ENCODE data around the gene IRF5.
"Not testable (repeated sequence)": the region's sequence is repeated elsewhere in the genome, so short reads cannot be mapped to it uniquely, and the experiment has no call there.

Gene IRF5

DNA sequence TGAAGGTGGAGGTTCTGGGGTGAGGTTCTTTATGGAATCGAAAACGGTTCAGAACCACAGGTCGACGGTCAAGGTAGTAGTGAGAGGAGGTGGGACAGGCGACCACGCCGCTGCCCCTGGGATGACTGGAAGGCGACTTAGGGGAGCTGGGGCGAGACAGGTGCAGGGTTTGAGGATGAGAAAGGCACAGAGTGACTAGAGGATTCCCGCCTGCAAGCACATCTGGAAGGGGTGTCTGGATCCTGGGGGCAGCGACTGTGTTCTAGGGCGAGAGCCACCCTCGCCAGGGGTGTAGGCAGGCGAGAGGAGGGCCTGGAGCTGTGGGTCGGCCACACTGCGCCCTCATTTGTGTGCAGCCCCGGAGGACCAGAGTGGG lies 468 bp upstream of the IRF5 start:
- DNase-seq (ENCODE audit: insufficient read length, low spot score) (no peak), FAIRE-seq (no peak)

DNA sequence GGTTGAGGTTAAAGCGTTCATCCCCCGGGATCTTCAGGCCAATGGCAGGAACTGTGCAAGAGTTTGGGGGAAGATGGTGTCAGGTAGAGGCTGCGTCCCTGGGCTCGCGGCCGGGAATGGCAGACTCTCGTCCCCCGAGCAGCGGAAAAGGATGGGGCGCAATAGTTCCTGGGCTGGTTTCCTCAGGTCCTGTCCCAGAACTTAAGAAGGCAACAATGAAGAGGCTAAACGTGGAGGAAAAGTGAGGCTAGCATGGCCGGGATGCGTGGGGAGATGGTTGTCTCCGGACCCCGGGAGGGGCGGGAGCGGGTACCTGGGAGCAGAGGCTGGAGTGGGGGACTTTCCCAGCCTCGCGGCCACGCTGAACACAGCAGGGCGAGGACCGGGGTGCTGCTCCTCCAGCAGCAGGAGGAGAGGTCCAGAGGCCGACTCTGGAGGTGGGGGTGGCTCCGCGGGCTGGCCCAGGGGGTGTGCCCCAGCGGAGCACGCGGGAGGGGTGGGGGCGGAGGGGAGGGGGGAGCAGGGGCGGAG lies 882 bp downstream of the IRF5 start:
- no peak for DNase-seq (ENCODE audit: insufficient read length, low spot score)
- no peak for FAIRE-seq

DNA sequence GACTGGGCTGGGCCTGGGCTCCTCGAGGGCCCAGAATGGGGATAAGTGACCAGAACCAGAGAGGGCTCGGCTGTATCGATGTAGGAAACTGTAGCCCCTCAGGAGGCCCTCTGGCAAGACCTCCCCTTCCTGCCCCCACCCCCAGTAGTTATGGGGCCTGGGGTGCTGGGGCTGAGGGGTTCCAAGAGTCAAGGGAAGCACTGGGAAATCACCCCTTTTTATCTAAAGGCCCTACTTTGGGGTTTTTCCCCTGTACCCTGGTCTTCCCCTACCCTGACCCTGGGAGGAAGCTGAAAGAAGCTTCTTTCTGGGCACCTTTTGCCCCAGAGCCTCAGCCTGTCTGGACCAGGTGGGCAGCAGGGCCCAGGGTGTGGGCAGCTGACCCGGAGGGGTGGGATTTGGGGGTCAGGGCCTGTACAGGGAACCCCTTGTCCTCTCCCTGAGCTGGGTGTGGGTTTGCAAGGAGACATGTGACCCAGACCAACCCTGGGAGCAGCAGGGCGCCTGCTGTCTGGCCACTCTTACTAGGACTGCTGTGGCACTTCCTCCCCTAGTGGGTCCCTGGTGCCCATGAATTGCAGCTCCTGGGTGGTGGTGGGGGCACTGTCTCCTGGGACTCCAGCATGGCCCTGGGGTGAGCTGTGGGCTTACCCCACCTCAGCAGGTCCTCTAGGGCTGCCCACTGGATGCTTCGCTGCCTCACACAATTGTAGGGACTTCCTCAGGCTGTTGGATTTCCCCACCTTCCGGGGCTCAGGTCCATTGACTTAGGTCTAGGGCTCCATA lies 1.5 kb downstream of the IRF5 start:
- FAIRE-seq = no peak
- DNase-seq (ENCODE audit: insufficient read length, low spot score) = no peak

DNA sequence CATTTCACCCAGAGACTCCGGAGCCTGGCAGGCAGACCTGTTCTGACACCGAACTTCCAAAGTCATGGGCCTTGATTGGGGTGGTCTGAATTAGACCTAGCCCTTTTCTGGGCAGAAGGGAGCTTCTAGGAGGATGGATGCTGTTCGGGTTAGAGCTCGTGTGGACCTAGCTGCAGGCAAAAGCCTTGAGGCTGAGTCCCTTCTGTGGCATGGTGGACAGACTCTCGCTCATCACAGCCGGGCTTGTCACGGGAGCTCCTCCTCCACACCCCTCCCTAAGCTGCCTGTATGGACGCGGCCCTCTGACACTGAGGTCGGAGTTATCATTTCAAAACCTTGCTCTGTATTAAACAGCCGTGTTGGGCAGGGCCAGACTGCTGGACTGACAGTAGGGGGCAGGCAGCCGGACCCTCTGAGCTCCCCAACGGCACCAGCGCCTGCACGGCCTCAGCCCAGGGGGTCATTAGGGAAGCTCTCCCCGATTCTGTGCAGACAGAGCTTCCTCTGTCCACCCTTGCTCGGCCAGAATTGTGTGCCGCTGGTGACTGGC lies 2.2 kb downstream of the IRF5 start:
- FAIRE-seq (no peak), DNase-seq (ENCODE audit: insufficient read length, low spot score) (no peak)

DNA sequence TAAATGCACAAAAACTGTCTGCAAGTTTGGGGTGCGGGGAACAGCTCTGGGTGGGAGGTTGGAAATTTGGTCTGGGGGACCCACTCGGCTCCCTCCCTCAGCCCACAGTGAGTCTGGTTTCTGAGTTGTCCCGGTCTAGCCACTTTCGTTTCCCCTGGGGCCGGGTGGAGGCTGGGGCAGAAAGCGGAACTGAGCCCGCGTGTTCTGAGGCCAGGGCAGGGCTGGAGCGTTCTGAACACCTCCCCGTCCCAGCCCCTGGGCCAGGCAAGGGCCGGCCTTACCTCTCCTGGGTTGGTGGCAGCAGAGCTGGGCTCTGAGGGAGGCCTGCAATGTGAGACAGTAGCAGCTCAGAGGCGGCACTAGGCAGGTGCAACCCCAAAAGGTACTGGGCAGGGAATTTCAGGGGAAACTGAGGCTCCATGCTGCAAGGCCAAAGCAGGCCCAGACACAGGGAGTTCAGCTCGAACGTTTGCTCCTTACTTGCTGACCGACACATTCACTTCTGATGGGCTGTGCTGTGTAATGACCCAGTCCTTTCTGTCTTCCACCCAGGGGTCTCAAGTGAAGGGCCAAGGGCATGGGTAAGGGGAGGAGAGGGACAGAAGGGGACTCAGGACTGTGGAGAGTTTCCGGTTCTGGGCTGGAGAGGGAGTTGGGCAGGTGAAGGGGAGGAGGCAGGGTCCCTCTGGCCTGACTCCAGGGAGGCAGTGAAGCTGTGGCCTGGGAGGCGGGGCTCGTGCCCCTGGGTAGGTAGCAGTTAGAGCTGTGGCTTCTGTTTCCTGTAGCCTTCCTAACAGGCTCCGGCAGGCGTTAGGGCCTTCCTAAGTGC lies 3.0 kb downstream of the IRF5 start:
- FAIRE-seq (no peak), DNase-seq (ENCODE audit: insufficient read length, low spot score) (no peak)

DNA sequence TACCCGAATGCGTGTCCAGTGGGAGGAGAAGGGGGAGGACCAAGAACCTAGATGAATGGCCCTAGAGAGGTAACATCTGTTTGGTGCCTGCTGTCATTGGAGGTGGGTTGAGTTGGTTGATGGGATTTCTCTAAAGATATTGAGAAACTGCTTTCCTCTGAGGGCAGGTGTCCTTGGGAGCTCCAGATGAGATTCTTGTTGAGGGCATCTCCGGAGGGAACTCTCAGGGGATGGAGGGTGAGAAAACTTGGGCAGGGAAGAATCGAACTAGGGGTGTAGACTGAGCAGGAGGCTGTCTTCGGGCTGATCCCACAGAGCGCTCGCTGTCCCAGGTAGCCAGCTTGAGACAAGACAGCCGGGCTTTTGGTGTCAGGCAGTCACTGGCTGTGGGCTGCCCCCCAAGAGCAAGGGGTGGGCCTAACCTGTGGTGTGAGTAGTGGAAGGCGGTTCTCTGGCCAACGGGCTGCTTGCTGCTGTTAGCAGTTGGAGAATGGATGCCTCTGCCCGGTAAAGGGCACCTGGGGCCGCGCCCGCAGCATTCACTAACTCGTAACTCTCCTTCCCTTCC lies 3.7 kb downstream of the IRF5 start:
- FAIRE-seq = no peak

DNA sequence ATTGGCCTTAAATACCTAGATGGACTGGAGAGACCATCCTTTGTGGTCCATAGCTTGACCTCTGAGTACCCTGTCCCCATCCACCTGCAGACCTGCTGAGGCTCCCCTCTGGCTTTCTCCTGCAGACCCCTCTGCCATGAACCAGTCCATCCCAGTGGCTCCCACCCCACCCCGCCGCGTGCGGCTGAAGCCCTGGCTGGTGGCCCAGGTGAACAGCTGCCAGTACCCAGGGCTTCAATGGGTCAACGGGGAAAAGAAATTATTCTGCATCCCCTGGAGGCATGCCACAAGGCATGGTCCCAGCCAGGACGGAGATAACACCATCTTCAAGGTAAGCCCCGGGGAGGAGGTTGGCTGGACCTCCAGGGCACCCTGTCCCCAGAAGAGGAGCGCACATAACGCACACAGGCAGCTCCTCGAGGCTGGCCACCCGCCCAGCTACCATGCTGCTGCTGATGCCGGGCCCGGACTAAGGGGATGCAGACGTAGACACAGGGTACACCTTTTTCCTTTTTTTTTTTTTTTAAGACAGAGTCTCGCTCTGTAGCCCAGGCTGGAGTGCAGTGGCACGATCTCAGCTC lies 4.3 kb downstream of the IRF5 start:
- FAIRE-seq (no peak), DNase-seq (ENCODE audit: insufficient read length, low spot score) (no peak)

More for the DNA sequence above, 3.7 kb downstream of the IRF5 start:
- DNase-seq (ENCODE audit: insufficient read length, low spot score) = no peak

DNA sequence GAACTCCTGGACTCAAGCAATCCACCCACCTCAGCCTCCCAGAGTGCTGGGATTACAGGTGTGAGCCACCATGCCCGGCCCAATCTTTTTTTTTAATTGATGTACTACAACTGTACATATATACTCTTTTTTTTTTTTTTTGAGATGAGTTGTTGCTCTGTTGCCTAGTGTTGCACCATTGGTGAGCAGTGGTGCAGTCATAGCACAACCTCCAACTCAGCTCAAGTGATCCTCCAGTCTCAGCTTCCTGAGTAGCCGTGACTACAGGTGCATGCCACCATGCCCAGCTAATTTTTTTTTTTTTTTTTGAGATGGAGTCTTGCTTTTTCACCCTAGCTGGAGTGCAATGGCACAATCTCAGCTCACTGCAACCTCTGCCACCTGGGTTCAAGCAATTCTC lies 5.5 kb downstream of the IRF5 start:
- FAIRE-seq = not testable (repeated sequence)

DNA sequence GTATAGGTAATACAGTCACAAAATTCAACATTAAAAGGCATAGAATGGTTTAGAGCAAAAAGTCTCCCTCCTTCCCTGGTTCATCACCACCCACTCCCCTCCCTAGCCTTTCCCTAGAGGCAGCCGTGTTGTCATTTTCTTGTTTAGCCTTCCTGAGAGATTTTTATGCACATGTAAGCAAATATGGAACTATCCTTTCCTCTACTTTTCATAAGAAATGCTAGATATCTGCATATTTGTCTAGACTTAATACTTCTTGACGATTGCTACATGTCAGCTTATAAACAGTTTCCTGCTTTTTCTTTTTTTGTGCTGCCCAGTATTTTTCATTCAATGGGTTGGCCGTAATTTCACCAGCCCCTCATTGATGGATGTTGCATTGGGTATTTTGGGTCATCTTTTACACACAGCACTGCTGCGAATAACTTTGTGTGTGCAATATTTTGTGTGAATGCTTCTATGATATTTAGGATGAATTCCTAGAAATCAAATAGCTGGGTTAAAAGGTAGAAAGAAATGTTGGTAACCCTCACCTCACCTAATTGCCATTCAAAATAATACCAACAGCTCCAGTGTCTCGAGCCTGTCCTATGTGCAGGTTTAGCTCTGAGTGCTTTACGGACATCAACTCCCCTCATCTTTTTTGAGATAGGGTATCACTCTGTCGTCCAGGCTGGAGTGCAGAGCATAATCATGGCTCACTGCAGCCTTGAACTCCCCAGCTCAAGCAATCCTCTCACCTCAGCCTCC lies 6.9 kb downstream of the IRF5 start:
- DNase-seq (ENCODE audit: insufficient read length, low spot score) = no peak
- no peak for FAIRE-seq

More for the DNA sequence above, 5.5 kb downstream of the IRF5 start:
- DNase-seq (ENCODE audit: insufficient read length, low spot score) = not testable (repeated sequence)

DNA sequence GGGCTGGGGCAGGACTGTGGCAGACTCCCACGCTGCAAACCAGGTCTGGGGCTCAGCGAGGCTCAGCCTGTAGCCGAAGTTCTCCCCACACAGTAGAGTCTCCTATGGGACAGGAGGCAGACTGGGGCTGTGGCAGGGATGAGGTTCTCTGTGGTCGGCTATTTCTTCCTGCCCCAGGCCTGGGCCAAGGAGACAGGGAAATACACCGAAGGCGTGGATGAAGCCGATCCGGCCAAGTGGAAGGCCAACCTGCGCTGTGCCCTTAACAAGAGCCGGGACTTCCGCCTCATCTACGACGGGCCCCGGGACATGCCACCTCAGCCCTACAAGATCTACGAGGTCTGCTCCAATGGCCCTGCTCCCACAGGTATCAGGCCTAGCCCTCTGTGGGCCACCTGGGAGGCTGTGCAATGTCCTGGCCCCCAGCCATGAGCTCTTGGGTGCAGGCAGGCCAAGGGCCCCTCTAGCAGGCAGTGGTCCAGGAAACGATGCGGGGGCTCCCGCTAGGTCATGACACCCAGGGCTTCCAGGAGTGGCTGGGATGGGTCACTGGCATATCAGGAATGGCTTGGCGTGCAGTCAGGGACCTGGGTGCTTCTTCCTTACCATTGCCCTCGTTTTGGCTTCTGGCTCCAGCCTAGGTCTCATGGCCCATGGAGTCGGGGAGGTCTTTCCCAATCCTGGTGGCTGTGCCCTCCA lies 8.1 kb downstream of the IRF5 start:
- DNase-seq (ENCODE audit: insufficient read length, low spot score) = no peak
- no peak for FAIRE-seq

DNA sequence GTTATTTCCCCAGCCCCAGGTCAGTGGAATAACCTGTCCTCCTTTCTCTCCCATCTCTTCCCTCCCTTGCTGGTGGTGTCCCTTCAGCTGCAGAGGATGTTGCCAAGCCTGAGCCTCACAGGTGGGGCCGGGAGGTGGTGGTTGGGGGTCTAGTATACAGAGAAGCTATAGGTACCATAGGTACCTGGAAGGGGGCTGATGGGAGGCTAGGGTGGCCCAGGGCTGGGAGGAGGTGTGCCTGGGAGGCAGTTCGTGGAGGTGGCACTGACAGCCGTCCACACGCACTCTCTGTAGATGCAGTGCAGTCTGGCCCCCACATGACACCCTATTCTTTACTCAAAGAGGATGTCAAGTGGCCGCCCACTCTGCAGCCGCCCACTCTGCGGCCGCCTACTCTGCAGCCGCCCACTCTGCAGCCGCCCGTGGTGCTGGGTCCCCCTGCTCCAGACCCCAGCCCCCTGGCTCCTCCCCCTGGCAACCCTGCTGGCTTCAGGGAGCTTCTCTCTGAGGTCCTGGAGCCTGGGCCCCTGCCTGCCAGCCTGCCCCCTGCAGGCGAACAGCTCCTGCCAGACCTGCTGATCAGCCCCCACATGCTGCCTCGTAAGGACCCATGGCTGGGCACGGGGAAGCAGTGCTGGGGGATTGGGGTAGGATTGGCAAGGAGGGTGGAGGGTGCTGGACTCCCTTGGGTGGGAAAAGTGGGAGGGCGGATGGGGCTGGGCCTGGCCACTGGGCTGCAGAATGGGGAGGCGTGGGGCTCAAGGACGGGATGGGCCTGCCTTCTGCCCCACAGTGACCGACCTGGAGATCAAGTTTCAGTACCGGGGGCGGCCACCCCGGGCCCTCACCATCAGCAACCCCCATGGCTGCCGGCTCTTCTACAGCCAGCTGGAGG lies 9.5 kb downstream of the IRF5 start:
- no peak for FAIRE-seq
- DNase-seq (ENCODE audit: insufficient read length, low spot score) = no peak

DNA sequence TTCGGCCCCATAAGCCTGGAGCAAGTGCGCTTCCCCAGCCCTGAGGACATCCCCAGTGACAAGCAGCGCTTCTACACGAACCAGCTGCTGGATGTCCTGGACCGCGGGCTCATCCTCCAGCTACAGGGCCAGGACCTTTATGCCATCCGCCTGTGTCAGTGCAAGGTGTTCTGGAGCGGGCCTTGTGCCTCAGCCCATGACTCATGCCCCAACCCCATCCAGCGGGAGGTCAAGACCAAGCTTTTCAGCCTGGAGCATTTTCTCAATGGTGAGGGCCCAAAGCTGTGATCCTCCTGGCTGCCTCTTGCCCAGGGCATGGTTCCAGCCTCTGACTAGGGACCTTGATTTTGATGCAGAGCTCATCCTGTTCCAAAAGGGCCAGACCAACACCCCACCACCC lies 10.1 kb downstream of the IRF5 start:
- no peak for FAIRE-seq
- DNase-seq (ENCODE audit: insufficient read length, low spot score) = no peak

DNA sequence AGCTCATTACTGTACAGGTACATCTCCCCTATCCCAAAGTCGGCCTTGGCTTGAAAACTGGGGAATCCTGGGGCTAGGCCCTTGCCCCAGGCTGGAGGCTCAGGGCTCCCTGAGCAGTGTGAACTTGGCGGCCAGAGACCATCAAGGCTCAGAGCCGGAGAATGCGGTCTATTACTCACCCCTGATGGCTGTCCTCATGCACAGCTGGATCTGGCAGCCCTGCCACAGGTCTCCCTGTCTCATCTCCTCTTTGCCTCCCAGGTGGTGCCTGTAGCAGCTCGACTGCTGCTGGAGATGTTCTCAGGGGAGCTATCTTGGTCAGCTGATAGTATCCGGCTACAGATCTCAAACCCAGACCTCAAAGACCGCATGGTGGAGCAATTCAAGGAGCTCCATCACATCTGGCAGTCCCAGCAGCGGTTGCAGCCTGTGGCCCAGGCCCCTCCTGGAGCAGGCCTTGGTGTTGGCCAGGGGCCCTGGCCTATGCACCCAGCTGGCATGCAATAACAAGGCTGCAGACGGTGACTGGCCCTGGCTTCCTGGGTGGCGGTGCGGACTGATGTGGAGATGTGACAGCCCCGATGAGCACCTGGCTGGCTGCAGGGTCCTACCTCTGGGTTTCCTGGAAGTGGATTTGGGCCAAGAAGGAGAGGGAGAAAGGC lies 10.7 kb downstream of the IRF5 start:
- DNase-seq (ENCODE audit: insufficient read length, low spot score) (no peak), FAIRE-seq (no peak)

DNA sequence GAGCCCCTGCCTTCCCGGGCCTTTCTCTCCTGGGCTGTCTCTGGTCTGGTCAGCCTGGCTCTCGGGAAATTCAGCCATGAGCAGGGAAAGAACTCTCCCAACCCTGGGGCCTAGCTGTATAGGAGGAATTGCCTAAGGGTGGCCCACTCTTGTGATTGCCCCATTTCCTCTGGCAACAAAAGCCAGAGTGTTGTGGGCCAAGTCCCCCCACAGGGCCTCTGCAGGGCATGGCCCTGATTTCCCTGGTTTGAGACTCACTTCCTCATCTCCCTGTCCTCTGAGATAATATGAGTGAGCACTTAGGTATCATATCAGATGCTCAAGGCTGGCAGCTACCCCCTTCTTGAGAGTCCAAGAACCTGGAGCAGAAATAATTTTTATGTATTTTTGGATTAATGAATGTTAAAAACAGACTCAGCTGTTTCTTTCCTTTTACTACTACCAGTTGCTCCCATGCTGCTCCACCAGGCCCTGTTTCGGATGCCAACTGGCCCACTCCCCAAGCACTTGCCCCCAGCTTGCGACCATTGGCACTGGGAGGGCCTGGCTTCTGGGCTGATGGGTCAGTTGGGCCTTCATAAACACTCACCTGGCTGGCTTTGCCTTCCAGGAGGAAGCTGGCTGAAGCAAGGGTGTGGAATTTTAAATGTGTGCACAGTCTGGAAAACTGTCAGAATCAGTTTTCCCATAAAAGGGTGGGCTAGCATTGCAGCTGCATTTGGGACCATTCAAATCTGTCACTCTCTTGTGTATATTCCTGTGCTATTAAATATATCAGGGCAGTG lies 11.4 kb downstream of the IRF5 start:
- FAIRE-seq (no peak), DNase-seq (ENCODE audit: insufficient read length, low spot score) (no peak)

DNA sequence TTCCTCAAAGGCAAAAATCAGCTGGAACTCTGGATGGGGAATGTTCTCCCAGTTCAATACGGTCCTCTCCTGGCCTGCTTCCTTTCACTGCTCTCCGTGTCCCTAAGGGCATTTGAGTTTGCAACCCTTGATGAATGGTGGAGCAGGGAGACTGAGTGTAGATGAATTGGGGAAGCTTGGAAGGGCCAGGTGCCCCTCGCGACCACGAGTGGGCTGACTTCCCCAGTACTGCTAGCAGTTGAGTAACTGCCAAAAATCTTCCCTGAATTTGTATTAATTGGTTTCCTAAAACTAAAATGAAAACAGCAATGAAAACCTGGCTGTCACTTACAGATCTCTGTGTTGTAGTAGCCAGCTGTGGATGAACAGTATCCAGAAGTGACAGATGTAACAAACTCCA lies 13.6 kb downstream of the IRF5 start:
- no peak for DNase-seq (ENCODE audit: insufficient read length, low spot score)
- FAIRE-seq = no peak

DNA sequence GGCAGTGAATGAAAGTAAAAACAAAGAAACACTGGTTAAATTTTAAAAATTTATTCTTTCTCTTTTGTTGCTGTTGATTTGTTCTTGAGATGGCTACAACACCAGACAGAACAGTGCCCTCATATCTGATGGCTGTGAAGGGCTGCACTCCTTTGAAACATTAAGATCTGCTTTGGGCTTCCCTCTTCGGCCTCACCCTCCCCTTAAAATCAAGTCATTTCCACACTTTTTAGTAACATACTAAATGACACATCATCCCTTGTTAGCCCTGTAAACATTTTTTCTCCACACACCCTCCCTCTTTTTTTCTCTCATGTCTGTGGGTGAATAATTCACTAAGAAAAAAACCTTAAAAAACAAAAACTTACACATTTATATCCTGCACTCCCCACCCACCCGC lies 16.4 kb downstream of the IRF5 start:
- FAIRE-seq (no peak), DNase-seq (ENCODE audit: insufficient read length, low spot score) (no peak)

Data from HTR-8/SVneo (cell line).